SK-N-SH (cell line): ENCODE data around the gene LYRM4.

ENCODE experiments used
- CTCF ChIP-seq: fragments of 200-600 bp; sonication (generic); IDR thresholded peaks from 2 replicates; pipeline ENCODE4 v1.6.1; 2017; ENCODE audit warnings: antibody characterized with exemption, mild to moderate bottlenecking, moderate library complexity
- EP300 ChIP-seq, 2 experiments: IDR thresholded peaks; 2 replicates each; pipeline versions ENCODE4 v1.4.0 to v1.6.1; 2012; ENCODE audit warnings: borderline replicate concordance in 1 of 2, low read depth in 1 of 2, low read length in 1 of 2
- PBX3 ChIP-seq: IDR thresholded peaks from 2 replicates; pipeline ENCODE4; 2012
- POLR2AphosphoS5 ChIP-seq: IDR thresholded peaks from 2 replicates; pipeline ENCODE4 v1.6.1; 2012; ENCODE audit warnings: low read depth, low read length
- RCOR1 ChIP-seq: fragments of 150-350 bp; IDR thresholded peaks from 2 replicates; pipeline ENCODE4 v1.6.1; 2017; ENCODE audit warnings: antibody characterized with exemption, low read length
- RFX5 ChIP-seq: IDR thresholded peaks from 2 replicates; pipeline ENCODE4 v1.6.1; 2012; ENCODE audit warnings: mild to moderate bottlenecking, improper control_type of control experiment, low read length
- TCF12 ChIP-seq: IDR thresholded peaks from 2 replicates; pipeline ENCODE4 v1.4.0; 2012
- TEAD4 ChIP-seq: IDR thresholded peaks from 2 replicates; pipeline ENCODE4 v1.4.0; 2012; ENCODE audit warnings: mild to moderate bottlenecking, borderline replicate concordance; ENCODE audit not compliant: insufficient read depth

- TF ChIP-seq POLR2AphosphoS5 (no peak), CTCF (no peak), TCF12 (no peak), RFX5 (no peak), EP300 (IDR thresholded peaks at IDR 0.05; ENCODE audit: borderline replicate concordance in 1 of 2, low read depth in 1 of 2, low read length in 1 of 2) (no peak), TEAD4 (no peak), RCOR1 (no peak), PBX3 (peak; percentile 30; the same call in 1 of the 2 replicates)
Measured at GRCh38 chr6:5082487-5083306, 178.1 kb downstream of the LYRM4 start.
